Epithelial cell of alveolus of lung (primary cell): ENCODE results near the gene MACC1. TPM values are rescaled to one million over a fixed set of nuclear protein-coding genes. Genes with fewer than 3 reads are reported as not detected.

ENCODE experiments used
- total RNA-seq: library from RNA; depleted of rRNA; stranded (reverse); fragments of >200 nt; gene quantifications from 2 replicates; pipeline ENCODE4 v1.2.1, GENCODE V29; 2015

MACC1 gene
- 0.24 and 1.2 TPM in 2 replicates for total RNA-seq

GRCh38 chr7:20217193-20217948 is at the start of gene MACC1:
MACC1 (minus strand) TSS chr7:20217384; CDS start chr7:20161862, 55,522 bp downstream.

Other genes with a start within 250 kb of the MACC1 start
- gene ITGB8, start 113.5 kb upstream of the MACC1 start, total RNA-seq, result 6.7 and 39.1 TPM in 2 replicates